HG02798 (cell line): Measurements from ENCODE around the gene GHRH.

Source experiments
- ATAC-seq: cut with Tn5 transposase; IDR thresholded peaks from one replicate; pipeline ENCODE4 v1.9.1; 2021; ENCODE audit warnings: mild to moderate bottlenecking; ENCODE audit not compliant: unreplicated experiment, poor library complexity

Gene GHRH

GRCh38 chr20:37261714-37262113, at the start of gene GHRH:
TSS of gene GHRH (minus strand) at chr20:37261814. CDS start at chr20:37256889, 4,925 bp downstream.
- ATAC-seq: no peak

DNA sequence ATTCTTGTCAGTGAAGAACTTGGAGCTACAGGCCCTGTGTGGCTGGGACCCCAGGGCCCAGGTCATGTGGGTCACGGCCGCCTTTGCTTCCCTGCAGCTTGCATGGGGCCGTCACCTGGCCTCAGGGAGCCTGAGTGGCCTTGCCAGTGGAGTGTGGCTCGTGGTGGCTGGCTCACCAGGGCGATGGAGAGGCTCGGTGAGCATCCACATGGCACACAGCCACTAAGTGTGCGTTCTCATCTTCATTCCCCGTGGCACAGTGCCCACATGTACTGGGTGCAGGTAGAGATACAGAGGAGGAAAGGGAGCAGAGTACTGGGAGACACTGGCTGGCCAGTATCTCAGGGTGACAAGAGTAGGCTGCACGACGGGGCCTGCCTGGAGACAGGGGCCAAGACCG, 49.3 kb upstream of the GHRH start:
- no peak for ATAC-seq

DNA sequence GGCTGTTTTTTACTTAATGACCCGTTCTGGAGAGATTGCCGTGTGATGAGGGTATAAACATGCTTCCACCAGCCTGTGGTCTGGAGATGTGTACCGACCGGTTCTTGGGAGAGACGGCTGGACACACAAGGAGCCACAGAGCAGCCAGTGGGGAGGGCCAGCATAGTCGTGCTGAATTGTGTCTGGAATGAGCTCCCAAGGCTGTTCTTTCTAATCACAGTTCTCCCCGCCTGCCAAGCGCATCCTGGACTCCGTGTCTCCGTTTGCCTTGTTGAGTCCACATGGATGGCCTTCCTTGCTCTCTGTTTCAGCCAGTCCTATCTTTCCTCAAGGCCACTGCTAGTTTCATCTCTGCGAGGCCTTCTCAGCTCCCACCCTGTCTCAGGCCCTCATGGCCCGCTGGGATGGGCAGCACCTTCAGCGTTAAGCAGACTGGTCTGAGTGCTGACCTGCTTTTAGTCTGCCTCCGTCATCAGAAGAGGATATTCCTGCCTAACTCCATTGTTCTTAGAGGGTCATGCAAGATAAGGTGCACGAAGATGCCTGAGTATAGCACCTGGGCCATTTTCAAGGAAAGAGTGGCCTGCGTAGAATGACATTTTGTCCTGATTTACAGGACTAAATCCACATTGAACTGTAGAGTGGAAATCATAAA, 48.4 kb upstream of the GHRH start:
- no peak for ATAC-seq

GRCh38 chr20:37309290-37309689, 47.7 kb upstream of the GHRH start:
- no peak for ATAC-seq

DNA sequence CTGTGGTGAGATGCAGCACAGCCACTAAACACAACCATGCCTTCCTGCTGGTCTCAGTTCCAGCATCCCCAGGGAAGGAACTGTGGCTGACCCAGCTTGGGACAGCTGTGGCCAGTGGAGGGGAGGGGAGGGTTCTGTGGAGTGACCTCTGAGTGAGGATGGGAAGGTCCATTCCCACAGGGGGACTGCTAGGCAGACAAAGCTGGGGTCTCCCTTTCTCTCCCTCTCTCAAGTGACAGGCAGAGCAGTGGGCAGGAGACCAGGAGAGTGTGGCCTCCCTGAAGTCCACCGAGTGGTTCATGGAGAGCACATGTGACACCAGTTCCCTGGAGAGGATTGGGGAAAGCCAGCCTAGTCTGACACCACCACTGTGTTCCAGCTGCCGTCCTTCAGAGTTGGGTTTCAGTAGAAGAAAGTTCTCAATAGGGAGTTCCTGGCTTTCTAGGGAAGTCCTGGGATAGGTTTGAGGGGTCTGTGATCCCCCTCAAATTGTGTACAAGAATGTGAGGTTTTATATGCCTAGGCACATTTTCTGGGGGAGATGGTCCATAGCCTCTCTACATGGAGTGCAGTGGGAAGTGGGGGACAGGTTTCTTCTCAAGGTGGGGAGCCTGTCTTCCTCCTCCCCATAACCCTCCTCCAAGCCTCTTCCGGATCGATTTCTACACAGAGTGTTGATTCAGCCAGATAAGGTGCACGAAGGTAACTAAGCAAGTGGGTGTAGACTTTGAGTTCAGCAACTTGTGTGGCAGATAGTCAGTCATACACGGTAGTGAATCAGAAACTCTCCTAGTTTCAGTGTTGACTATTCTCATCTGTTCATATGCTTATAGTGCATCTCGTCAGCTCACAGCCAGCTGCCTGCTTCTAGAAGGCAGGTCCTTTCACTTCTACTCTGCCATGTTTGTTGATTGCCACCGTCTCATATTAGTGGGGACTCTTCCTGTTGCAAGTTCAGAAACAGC, 46.8 kb upstream of the GHRH start:
- peak; percentile 93 for ATAC-seq

DNA sequence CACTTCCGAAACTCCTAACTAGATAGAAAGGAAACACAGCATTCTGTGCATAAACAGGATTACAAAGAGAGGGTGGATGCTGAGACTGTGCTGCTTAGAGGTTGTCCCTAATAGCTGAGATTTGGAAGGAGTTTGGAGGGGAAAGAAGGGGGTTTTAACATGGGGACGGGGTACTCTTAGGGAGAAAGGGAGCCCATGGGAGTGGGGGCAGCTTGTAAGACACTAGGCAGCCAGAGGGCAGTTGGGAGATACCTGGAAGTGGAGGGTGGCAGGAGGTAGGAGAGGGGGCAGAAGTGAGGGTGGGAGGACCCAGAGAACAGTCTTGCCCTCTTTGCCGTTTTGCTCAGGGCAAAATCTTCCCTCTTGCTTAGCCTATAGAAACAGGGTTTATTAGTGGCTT, 44.2 kb upstream of the GHRH start:
- no peak for ATAC-seq

GRCh38 chr20:37305079-37305478, 43.5 kb upstream of the GHRH start:
- no peak for ATAC-seq

GRCh38 chr20:37303637-37304036, 42.0 kb upstream of the GHRH start:
- no peak for ATAC-seq

DNA sequence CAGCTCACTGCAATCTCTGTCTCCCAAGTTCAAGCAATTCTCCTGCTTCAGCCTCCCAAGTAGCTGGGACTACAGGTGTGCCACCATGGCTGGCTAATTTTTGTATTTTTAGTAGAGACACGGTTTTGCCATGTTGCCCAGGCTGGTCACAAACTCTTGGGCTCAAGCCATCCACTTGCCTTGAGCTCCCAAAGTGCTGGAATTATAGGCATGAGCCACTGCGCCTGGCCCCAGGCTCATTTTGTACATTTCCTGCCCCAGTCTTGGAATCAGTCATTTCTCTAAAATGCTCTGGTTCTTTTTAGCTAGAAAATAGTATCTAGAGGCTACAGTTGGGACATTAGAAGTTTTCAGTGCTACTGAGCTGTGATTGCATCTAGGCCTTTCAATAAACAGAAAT, 41.4 kb upstream of the GHRH start:
- no peak for ATAC-seq

GRCh38 chr20:37301558-37301957, 39.9 kb upstream of the GHRH start:
- ATAC-seq: no peak

GRCh38 chr20:37301120-37301519, 39.5 kb upstream of the GHRH start:
- ATAC-seq: no peak

DNA sequence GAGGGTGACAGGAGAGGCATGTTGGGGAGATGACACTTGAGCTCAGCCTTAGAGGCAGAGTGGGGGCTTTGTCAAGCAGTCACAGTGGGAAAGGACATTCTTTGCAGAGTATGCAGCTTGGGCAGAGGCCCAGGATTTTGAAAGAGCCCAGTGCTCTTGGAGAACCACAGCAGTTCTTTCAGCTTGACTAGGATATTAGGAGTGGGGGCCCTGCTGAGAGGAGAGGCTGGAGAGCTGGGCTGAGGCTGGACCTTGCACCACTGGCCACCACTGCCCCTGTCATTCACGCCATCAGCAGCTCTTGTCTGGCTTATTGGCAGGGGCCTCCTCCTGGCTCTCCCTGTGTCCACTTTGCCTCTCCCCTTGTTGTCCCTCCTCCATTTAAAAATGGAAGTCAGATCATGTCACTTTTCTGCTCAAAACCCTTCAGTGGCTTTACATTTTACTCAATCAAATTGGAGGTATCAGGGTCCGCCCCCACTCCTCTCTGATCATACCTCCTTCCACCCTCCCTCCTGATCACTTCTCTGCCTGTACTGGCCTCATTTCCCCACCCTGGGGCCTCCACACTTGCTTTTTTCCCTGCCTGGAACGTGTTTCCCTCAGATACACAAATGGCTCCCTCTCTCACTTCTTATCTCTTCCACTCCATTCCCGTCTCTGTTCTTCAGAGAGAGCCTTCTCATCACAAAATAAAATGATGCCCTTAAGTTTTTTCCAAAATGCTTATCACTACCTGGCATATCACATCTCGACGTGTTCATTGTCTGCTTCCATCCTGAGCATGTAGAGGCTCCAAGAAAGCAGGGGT, 38.3 kb upstream of the GHRH start:
- no peak for ATAC-seq

- ATAC-seq: peak; percentile 38
Observed at GRCh38 chr20:37298190-37298939, 36.8 kb upstream of the GHRH start.

GRCh38 chr20:37297066-37297736, 35.6 kb upstream of the GHRH start:
- ATAC-seq: no peak

- no peak for ATAC-seq
Observed at GRCh38 chr20:37296371-37296770, 34.8 kb upstream of the GHRH start.

DNA sequence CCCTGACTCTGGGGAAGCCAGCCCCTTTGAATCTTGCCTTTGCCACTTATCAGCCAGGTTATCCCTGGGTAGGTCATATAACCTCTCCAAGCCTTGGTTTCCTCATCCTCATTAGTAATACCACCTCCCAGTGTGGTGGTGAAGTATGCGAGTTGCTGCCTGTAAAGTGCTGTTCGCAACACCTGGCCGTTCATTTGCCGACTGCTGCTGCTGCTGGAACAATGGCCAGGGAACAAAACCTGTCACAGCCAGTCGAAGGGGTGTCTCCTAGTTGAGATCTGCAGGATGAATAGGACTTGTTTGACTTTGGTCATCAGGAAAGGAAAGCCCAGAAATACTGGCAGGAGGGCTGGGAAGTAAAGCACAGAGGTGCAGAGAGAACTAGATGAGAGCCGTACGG, 34.0 kb upstream of the GHRH start:
- ATAC-seq: no peak

DNA sequence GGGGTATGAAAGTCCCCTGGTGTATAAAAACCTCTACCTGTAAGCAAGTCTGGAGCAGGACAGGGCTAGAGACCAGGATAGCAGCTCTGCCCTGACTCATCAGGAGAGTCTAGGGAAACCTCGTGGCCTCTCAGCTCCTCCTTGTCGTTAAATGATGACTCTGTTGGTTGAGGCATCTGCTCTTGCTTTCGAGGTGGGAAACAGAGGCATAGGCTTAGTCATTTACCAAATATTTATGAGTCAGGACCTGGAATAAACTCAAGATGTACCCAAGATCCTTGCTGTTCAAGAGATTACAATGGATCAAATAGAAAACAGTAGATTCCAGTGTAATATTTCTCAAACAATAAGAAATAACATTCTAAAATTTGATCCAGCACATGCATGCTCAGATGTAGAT, 33.4 kb upstream of the GHRH start:
- ATAC-seq: no peak

DNA sequence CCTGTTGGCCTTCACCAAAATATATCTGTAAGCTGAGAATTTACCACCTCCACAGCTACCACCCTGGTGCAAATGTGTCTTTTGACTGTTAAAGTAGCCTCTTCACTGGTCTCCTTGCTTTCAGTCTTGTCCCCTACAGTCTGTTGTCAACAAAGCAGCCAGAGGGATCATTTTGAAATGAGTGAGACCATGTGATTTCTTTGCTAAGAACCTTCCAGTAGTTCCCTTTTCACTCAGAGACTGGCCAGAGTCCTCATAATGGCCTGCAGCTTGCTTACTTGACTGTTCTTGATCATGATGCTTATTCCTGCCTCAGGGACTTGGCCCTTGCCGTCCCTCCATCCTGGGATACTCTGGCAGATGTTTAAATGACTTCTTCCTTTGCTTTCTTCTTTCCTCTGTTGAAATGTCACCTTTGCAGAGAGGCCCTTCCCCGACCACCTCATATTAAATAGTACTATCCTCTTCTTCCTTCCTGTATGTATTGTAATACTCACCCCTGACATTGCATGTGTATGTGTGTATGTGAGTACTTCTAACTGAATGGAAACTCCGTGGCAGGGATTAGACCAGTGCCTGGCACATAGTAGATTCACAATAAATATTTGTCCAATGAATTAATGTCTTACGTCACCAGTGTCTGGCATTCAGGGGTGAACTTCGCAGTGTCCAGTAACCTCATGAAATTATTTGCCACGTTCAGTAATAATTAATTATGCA, 32.8 kb upstream of the GHRH start:
- ATAC-seq: no peak
